Measurements from ENCODE around the gene WNK3.

DNA sequence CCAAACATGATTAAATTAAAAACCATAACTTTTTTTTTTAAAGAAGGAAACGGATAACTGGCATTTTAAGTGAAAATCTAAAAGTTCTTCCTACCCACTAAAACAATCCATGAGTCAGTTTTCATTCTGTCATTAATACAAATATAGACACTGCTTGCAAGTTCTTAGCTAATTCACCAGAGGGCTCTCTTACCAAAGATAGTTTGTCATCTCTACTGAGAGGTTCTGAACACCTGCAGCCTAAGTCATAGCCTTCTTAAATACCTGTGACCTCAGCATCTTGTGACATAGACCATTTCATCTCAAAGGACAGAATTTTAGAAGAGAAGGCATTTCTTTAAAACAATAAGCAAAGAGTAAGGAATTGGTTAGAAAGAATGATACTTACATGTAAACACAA is 109.5 kb downstream of the WNK3 start:
- TF ChIP-seq, protein P1, sequence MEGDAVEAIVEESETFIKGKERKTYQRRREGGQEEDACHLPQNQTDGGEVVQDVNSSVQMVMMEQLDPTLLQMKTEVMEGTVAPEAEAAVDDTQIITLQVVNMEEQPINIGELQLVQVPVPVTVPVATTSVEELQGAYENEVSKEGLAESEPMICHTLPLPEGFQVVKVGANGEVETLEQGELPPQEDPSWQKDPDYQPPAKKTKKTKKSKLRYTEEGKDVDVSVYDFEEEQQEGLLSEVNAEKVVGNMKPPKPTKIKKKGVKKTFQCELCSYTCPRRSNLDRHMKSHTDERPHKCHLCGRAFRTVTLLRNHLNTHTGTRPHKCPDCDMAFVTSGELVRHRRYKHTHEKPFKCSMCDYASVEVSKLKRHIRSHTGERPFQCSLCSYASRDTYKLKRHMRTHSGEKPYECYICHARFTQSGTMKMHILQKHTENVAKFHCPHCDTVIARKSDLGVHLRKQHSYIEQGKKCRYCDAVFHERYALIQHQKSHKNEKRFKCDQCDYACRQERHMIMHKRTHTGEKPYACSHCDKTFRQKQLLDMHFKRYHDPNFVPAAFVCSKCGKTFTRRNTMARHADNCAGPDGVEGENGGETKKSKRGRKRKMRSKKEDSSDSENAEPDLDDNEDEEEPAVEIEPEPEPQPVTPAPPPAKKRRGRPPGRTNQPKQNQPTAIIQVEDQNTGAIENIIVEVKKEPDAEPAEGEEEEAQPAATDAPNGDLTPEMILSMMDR (IDR thresholded peaks at IDR 0.05), result no peak
- TF ChIP-seq POLR2A (IDR thresholded peaks at IDR 0.05), result no peak
